IMR-90 (cell line): ENCODE measurements around the gene PRDM5.

ENCODE experiments used
- TF ChIP-seq, protein P1 (sequence below): conservative IDR thresholded peaks from 2 replicates; pipeline ENCODE4 v1.5.1; 2012; ENCODE audit warnings: mild to moderate bottlenecking, low read depth, low read length, improper control_type of control experiment
- TF ChIP-seq, protein P2 (sequence below): fragments of 150-350 bp; IDR thresholded peaks from 2 replicates; pipeline ENCODE4 v1.6.1; 2017; ENCODE audit warnings: mild to moderate bottlenecking, antibody characterized with exemption, low read length, low read depth

DNA sequence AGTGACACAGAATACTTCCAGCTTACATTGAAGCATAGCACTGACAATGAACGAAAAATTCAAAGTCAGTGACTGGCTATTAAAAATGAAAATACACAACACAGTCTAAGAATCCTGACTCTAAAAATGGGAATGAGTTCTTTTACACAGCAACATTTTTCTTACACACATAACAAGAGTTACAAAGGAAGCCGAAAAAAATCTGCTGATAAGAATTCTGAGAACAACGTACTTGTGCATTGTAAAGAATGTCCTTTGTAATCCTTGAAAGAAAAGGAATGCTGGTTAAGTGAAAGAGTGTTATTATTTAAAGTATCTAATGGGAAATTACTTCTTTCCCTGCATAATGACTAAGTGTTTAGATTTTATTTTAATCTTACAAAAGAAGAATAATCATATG is 199.4 kb downstream of the PRDM5 start:
- TF ChIP-seq, protein P1, sequence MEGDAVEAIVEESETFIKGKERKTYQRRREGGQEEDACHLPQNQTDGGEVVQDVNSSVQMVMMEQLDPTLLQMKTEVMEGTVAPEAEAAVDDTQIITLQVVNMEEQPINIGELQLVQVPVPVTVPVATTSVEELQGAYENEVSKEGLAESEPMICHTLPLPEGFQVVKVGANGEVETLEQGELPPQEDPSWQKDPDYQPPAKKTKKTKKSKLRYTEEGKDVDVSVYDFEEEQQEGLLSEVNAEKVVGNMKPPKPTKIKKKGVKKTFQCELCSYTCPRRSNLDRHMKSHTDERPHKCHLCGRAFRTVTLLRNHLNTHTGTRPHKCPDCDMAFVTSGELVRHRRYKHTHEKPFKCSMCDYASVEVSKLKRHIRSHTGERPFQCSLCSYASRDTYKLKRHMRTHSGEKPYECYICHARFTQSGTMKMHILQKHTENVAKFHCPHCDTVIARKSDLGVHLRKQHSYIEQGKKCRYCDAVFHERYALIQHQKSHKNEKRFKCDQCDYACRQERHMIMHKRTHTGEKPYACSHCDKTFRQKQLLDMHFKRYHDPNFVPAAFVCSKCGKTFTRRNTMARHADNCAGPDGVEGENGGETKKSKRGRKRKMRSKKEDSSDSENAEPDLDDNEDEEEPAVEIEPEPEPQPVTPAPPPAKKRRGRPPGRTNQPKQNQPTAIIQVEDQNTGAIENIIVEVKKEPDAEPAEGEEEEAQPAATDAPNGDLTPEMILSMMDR: no peak
- TF ChIP-seq, protein P2, sequence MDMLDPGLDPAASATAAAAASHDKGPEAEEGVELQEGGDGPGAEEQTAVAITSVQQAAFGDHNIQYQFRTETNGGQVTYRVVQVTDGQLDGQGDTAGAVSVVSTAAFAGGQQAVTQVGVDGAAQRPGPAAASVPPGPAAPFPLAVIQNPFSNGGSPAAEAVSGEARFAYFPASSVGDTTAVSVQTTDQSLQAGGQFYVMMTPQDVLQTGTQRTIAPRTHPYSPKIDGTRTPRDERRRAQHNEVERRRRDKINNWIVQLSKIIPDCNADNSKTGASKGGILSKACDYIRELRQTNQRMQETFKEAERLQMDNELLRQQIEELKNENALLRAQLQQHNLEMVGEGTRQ: no peak
